AG10803 (cell line): ENCODE data around the gene INPP5D.
"Not testable (repeated sequence)": the region's sequence is repeated elsewhere in the genome, so short reads cannot be mapped to it uniquely, and the experiment has no call there.

ENCODE experiments used
- DNase-seq: peaks from one replicate; pipeline ENCODE4 v3.0.0; 2010; ENCODE audit warnings: low read depth
- H3K4me3 ChIP-seq: 2 replicates; pipeline ENCODE4 v1.5.1; 2011; ENCODE audit warnings: mild to moderate bottlenecking, low read length, control low read depth
- TF ChIP-seq, protein P1 (sequence below): conservative IDR thresholded peaks from 2 replicates; pipeline ENCODE4 v1.5.1; 2011; ENCODE audit warnings: mild to moderate bottlenecking, low read length, control low read depth, inconsistent platforms

Gene INPP5D

GRCh38 chr2:233186851-233187250 is 126.7 kb downstream of the INPP5D start:
- H3K4me3 ChIP-seq: no peak overlapping the region
- DNase-seq: no peak
- TF ChIP-seq, protein P1, sequence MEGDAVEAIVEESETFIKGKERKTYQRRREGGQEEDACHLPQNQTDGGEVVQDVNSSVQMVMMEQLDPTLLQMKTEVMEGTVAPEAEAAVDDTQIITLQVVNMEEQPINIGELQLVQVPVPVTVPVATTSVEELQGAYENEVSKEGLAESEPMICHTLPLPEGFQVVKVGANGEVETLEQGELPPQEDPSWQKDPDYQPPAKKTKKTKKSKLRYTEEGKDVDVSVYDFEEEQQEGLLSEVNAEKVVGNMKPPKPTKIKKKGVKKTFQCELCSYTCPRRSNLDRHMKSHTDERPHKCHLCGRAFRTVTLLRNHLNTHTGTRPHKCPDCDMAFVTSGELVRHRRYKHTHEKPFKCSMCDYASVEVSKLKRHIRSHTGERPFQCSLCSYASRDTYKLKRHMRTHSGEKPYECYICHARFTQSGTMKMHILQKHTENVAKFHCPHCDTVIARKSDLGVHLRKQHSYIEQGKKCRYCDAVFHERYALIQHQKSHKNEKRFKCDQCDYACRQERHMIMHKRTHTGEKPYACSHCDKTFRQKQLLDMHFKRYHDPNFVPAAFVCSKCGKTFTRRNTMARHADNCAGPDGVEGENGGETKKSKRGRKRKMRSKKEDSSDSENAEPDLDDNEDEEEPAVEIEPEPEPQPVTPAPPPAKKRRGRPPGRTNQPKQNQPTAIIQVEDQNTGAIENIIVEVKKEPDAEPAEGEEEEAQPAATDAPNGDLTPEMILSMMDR: no peak

DNA sequence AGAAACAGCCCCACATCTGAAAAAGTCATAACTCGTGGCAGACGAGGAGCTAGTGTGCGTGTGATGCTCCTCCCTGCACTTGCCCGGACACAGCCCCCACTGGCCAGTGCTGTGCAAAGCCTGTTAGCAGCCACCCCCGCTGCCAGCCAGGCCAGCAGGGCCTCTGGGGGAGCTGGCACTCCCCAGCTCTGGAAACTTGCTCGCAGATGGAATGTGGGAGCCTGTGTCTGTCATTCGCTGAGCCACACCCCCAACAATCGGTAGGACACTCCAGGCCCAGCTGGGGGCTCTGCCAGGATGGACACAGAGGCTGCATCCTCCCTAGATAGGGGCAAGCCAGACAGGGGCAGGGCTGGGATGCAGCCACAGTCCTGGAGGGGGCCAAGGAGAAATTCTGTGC is 128.9 kb downstream of the INPP5D start:
- H3K4me3 ChIP-seq: no peak overlapping the region

GRCh38 chr2:233191016-233191415 is 130.9 kb downstream of the INPP5D start:
- not testable (repeated sequence) for H3K4me3 ChIP-seq, DNase-seq

More for the DNA sequence above, 128.9 kb downstream of the INPP5D start:
- no peak for DNase-seq
- TF ChIP-seq, protein P1: no peak

- no peak overlapping the region for H3K4me3 ChIP-seq
- TF ChIP-seq, protein P1: no peak
- no peak for DNase-seq
Measured at GRCh38 chr2:233193738-233194137, 133.6 kb downstream of the INPP5D start.

- TF ChIP-seq, protein P1: no peak
- no peak for DNase-seq
- no peak overlapping the region for H3K4me3 ChIP-seq
Measured at GRCh38 chr2:233195027-233195426, 134.9 kb downstream of the INPP5D start.

- TF ChIP-seq, protein P1: no peak
- DNase-seq: no peak
- H3K4me3 ChIP-seq: no peak overlapping the region
Measured at GRCh38 chr2:233197022-233197421, 136.9 kb downstream of the INPP5D start.

DNA sequence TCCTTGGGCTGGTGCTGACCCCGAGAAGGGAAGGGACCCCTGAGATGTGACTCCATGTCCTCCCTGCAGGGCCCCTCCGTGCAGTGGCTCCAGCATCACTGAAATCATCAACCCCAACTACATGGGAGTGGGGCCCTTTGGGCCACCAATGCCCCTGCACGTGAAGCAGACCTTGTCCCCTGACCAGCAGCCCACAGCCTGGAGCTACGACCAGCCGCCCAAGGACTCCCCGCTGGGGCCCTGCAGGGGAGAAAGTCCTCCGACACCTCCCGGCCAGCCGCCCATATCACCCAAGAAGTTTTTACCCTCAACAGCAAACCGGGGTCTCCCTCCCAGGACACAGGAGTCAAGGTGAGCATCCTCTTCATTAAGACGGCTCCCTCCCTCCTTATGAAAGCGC is 137.9 kb downstream of the INPP5D start:
- DNase-seq: no peak
- TF ChIP-seq, protein P1: no peak
- H3K4me3 ChIP-seq: no peak overlapping the region

- TF ChIP-seq, protein P1: no peak
- no peak overlapping the region for H3K4me3 ChIP-seq
- DNase-seq: no peak
Measured at GRCh38 chr2:233199870-233200269, 139.7 kb downstream of the INPP5D start.

DNA sequence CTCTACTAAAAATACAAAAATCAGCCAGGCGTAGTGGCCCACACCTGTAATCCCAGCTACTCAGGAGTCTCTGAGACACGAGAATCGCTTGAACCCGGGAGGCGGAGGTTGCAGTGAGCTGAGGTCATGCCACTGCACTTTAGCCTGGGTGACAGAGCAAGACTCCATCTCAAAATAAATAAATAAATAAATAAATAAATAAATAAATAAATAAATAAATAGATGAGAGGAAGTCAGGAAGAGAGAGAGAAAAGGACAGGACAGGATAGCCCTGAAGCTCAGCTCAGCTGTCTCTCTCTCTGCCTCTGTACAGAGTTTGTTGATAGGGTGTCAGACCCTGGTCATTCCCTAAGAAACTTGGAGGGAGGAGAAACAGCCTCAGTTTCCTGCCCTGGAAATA is 140.6 kb downstream of the INPP5D start:
- not testable (repeated sequence) for DNase-seq, H3K4me3 ChIP-seq
